ENCODE results near the gene PFKFB4. TPM values are rescaled to one million over a fixed set of nuclear protein-coding genes. Genes with fewer than 3 reads are reported as not detected.

PFKFB4 gene
- total RNA-seq, 1 experiment from 2014 or later = 7.6 TPM

- DNase-seq (ENCODE audit: low spot score) = no peak
Measured at GRCh38 chr3:48585411-48585810, 28.8 kb upstream of the PFKFB4 start.

- no peak for DNase-seq (ENCODE audit: low spot score)
Measured at GRCh38 chr3:48584836-48585235, 28.2 kb upstream of the PFKFB4 start.

GRCh38 chr3:48581621-48582481, 25.2 kb upstream of the PFKFB4 start:
- DNase-seq (ENCODE audit: low spot score) = no peak

GRCh38 chr3:48576647-48577046, 20.0 kb upstream of the PFKFB4 start:
- no peak for DNase-seq (ENCODE audit: low spot score)

GRCh38 chr3:48575366-48575765, 18.8 kb upstream of the PFKFB4 start:
- no peak for DNase-seq (ENCODE audit: low spot score)

- DNase-seq (ENCODE audit: low spot score) = no peak
Measured at GRCh38 chr3:48573973-48574585, 17.5 kb upstream of the PFKFB4 start.

- DNase-seq (ENCODE audit: low spot score) = no peak
Measured at GRCh38 chr3:48572517-48572916, 15.9 kb upstream of the PFKFB4 start.

GRCh38 chr3:48571938-48572337, 15.3 kb upstream of the PFKFB4 start:
- DNase-seq (ENCODE audit: low spot score) = no peak

- DNase-seq (ENCODE audit: low spot score) = no peak
Measured at GRCh38 chr3:48569808-48570450, 13.3 kb upstream of the PFKFB4 start.

GRCh38 chr3:48569400-48569799, 12.8 kb upstream of the PFKFB4 start:
- DNase-seq (ENCODE audit: low spot score) = no peak

- DNase-seq (ENCODE audit: low spot score) = no peak
Measured at GRCh38 chr3:48568476-48568875, 11.9 kb upstream of the PFKFB4 start.

GRCh38 chr3:48567500-48567899, 10.9 kb upstream of the PFKFB4 start:
- DNase-seq (ENCODE audit: low spot score) = no peak

GRCh38 chr3:48567090-48567489, 10.5 kb upstream of the PFKFB4 start:
- no peak for DNase-seq (ENCODE audit: low spot score)

- DNase-seq (ENCODE audit: low spot score) = no peak
Measured at GRCh38 chr3:48566401-48566760, 9.8 kb upstream of the PFKFB4 start.

- DNase-seq (ENCODE audit: low spot score) = peak; percentile 88
Measured at GRCh38 chr3:48565591-48566400, 9.2 kb upstream of the PFKFB4 start.

GRCh38 chr3:48565186-48565585, 8.6 kb upstream of the PFKFB4 start:
- no peak for DNase-seq (ENCODE audit: low spot score)

- no peak for DNase-seq (ENCODE audit: low spot score)
Measured at GRCh38 chr3:48564667-48565066, 8.1 kb upstream of the PFKFB4 start.

GRCh38 chr3:48564022-48564421, 7.4 kb upstream of the PFKFB4 start:
- peak; percentile 89 for DNase-seq (ENCODE audit: low spot score)

- peak; percentile 54 for DNase-seq (ENCODE audit: low spot score)
Measured at GRCh38 chr3:48563382-48563918, 6.8 kb upstream of the PFKFB4 start, which contains the start of gene UCN2. UCN2 (minus strand) TSS chr3:48563781; CDS start chr3:48563124, 657 bp downstream.

GRCh38 chr3:48562367-48563095, 5.9 kb upstream of the PFKFB4 start:
- DNase-seq (ENCODE audit: low spot score) = no peak
